K562 (cell line): ENCODE measurements around the gene SLC66A2. TPM values are rescaled to one million over a fixed set of nuclear protein-coding genes. Genes with fewer than 3 reads are reported as not detected.

Experiments used
- ATAC-seq: fragments of 200-7000 bp; cut with Tn5 transposase; 3 replicates; pipeline ENCODE4 v1.9.1; 2020; ENCODE audit warnings: moderate library complexity
- BruUV-seq: library from RNA; stranded (reverse); fragments of 400-500 nt; replicated peaks from 2 replicates; lab custom pipeline; 2021; lab: Mats Ljungman, UMichigan
- CTCF ChIA-PET: fragments of 300-600 bp; formaldehyde crosslinking; extraction: SDS; loops from one replicate; lab custom pipeline; 2021; ENCODE audit warnings: low intra/inter-chr PET ratio; lab: Yijun Ruan, JAX
- POLR2A ChIA-PET: fragments of 300-600, 350-650 bp; sonication (Branson Sonifier 250); formaldehyde crosslinking; extraction: SDS; loops from one replicate; lab custom pipeline; 2021; ENCODE audit warnings: antibody characterized with exemption, inconsistent platforms; lab: Yijun Ruan, JAX
- DNase-seq, 4 experiments: peaks; one replicate each; pipeline versions ENCODE4 v3.0.0 to v3.0.0-alpha.2; 2011 to 2018; ENCODE audit warnings: low spot score in 3 of 4, mixed read lengths in 3 of 4; ENCODE audit errors: extremely low read depth in 1 of 4
- FAIRE-seq: peaks from 2 replicates; lab custom pipeline; 2011; peaks lifted over from hg19 to GRCh38; lab: Jason Lieb, UNC
- H2AFZ ChIP-seq: 2 replicates; pipeline ENCODE4 v1.6.0; 2011; ENCODE audit warnings: low read depth, low read length, control low read depth, inconsistent platforms
- H3K27ac ChIP-seq: fragments of 200-600 bp; 3 replicates; pipeline ENCODE4 v1.8.0; 2011; ENCODE audit warnings: low read depth, mild to moderate bottlenecking, control low read depth, inconsistent platforms, low read length, moderate library complexity, mixed read lengths; ENCODE audit errors: extremely low read depth
- H3K27me3 ChIP-seq, 2 experiments: fragments of 300-600 bp in 1 of 2; 2 replicates in 1 of 2; 3 replicates in 1 of 2; pipeline versions ENCODE4 v1.6.0 to v1.8.0; 2011; ENCODE audit warnings: inconsistent platforms in 2 of 2, low read length in 2 of 2, mild to moderate bottlenecking in 1 of 2, mixed read lengths in 1 of 2, moderate library complexity in 1 of 2; ENCODE audit not compliant: control insufficient read depth in 2 of 2, insufficient read depth in 2 of 2
- H3K36me3 ChIP-seq: fragments of 300-600 bp; 3 replicates; pipeline ENCODE4 v1.8.0; 2011; ENCODE audit warnings: mild to moderate bottlenecking, low read length, inconsistent platforms; ENCODE audit not compliant: control insufficient read depth, insufficient read depth
- H3K4me1 ChIP-seq, 2 experiments: fragments of 200-600 bp in 1 of 2; replicated peaks in 1 of 2; 2 replicates in 1 of 2; 3 replicates in 1 of 2; pipeline versions ENCODE4 v1.5.1 to v1.8.0; 2011; ENCODE audit warnings: inconsistent platforms in 2 of 2, low read length in 2 of 2, mild to moderate bottlenecking in 1 of 2, mixed read lengths in 1 of 2, moderate library complexity in 1 of 2; ENCODE audit not compliant: control insufficient read depth in 2 of 2, insufficient read depth in 2 of 2
- H3K4me2 ChIP-seq: 2 replicates; pipeline ENCODE4 v1.6.1; 2011; ENCODE audit warnings: low read length, control low read depth, inconsistent platforms, mixed read lengths; ENCODE audit not compliant: insufficient read depth
- H3K4me3 ChIP-seq: fragments of 200-600 bp; sonication (generic), shearing (Covaris generic); 2 replicates; pipeline ENCODE4 v1.5.1; 2016; ENCODE audit warnings: control low read depth, inconsistent platforms
- H3K79me2 ChIP-seq: fragments of 200-600 bp; 3 replicates; pipeline ENCODE4 v1.8.0; 2011; ENCODE audit warnings: low read length, inconsistent platforms; ENCODE audit not compliant: control insufficient read depth, insufficient read depth
- H3K9ac ChIP-seq, 2 experiments: 2 replicates each; pipeline versions ENCODE4 v1.6.0 to v1.6.1; 2011; ENCODE audit warnings: low read depth in 2 of 2, low read length in 2 of 2, control low read depth in 1 of 2, inconsistent platforms in 1 of 2, mild to moderate bottlenecking in 1 of 2, mixed read lengths in 1 of 2; ENCODE audit not compliant: insufficient read depth in 1 of 2
- H3K9me1 ChIP-seq: one replicate; pipeline ENCODE4 v1.6.0; 2011; ENCODE audit warnings: inconsistent platforms, mild to moderate bottlenecking, low read length, moderate library complexity; ENCODE audit not compliant: control insufficient read depth, insufficient read depth
- H3K9me3 ChIP-seq: replicated peaks from 2 replicates; pipeline ENCODE4 v1.5.1; 2011; ENCODE audit warnings: low read depth, low read length, inconsistent platforms; ENCODE audit not compliant: control insufficient read depth, insufficient read depth
- H4K20me1 ChIP-seq: replicated peaks from 2 replicates; pipeline ENCODE4 v1.6.1; 2011; ENCODE audit warnings: low read length, inconsistent platforms, mixed read lengths; ENCODE audit not compliant: control insufficient read depth, insufficient read depth
- DMBX1 ChIP-seq: fragments of 250-450 bp; sonication (Bioruptor Pico); IDR thresholded peaks from 2 replicates; pipeline ENCODE4 v1.8.0; 2022; ENCODE audit warnings: inconsistent platforms, mild to moderate bottlenecking, moderate library complexity, borderline replicate concordance
- FOSL1 ChIP-seq: fragments of 200-800 bp; sonication (Bioruptor generic); conservative IDR thresholded peaks from 2 replicates; pipeline ENCODE4 v1.6.1; 2016; ENCODE audit warnings: missing genetic modification characterization, missing compliant biosample characterization
- GATAD2B ChIP-seq: fragments of 450-650 bp; IDR thresholded peaks from 2 replicates; pipeline ENCODE4 v1.6.1; 2017; ENCODE audit warnings: mild to moderate bottlenecking, borderline replicate concordance
- HMBOX1 ChIP-seq: sonication (generic); IDR thresholded peaks from 2 replicates; pipeline ENCODE4 v1.6.1; 2016
- NCOR1 ChIP-seq: fragments of 450-650 bp; IDR thresholded peaks from 2 replicates; pipeline ENCODE4 v1.6.1; 2016; ENCODE audit warnings: mild to moderate bottlenecking, moderate library complexity
- PKNOX1 ChIP-seq: fragments of 450-650 bp; IDR thresholded peaks from 2 replicates; pipeline ENCODE4 v1.6.1; 2016
- RBM22 ChIP-seq: fragments of 200-400 bp; formaldehyde crosslinking; IDR thresholded peaks from 2 replicates; pipeline ENCODE4 v1.6.1; 2018; ENCODE audit warnings: low read length, low read depth; ENCODE audit not compliant: poor library complexity, severe bottlenecking
- SNRNP70 ChIP-seq: fragments of 200-400 bp; formaldehyde crosslinking; optimal IDR thresholded peaks from 2 replicates; pipeline ENCODE3; 2017; ENCODE audit warnings: low read depth, low read length
- TFE3 ChIP-seq: fragments of 450-650 bp; formaldehyde crosslinking; IDR thresholded peaks from 2 replicates; pipeline ENCODE4 v1.4.0; 2020; ENCODE audit warnings: mild to moderate bottlenecking, mixed read lengths
- USF2 ChIP-seq: sonication (generic); formaldehyde crosslinking; IDR thresholded peaks from 2 replicates; pipeline ENCODE4 v1.5.0; 2020; ENCODE audit warnings: missing genetic modification reagents
- ZBTB8A ChIP-seq: fragments of 450-650 bp; IDR thresholded peaks from 2 replicates; pipeline ENCODE4 v1.6.1; 2018; ENCODE audit warnings: mild to moderate bottlenecking, moderate library complexity; ENCODE audit not compliant: partially characterized antibody
- ZNF175 ChIP-seq: fragments of 200-800 bp; sonication (Bioruptor generic); IDR thresholded peaks from 2 replicates; pipeline ENCODE4 v1.6.1; 2016; ENCODE audit warnings: low read depth, mild to moderate bottlenecking, missing genetic modification characterization, missing compliant biosample characterization
- ZNF408 ChIP-seq: fragments of 250-450 bp; sonication (Bioruptor Pico); IDR thresholded peaks from 2 replicates; pipeline ENCODE4 v1.4.0; 2020; ENCODE audit warnings: low read depth, mild to moderate bottlenecking, moderate library complexity
- ZNF695 ChIP-seq: fragments of 450-650 bp; formaldehyde crosslinking; IDR thresholded peaks from 2 replicates; pipeline ENCODE4 v1.4.0; 2020; ENCODE audit warnings: mild to moderate bottlenecking, moderate library complexity
- WGBS: fragments of 100-300 bp; shearing (Covaris generic); methylation state at CpG from one replicate; pipeline ENCODE4 v1.1.6; 2016; ENCODE audit warnings: low coverage, mixed read lengths; ENCODE audit not compliant: insufficient coverage; ENCODE audit errors: missing lambda C conversion rate; 5-methylcytosine and 5-hydroxymethylcytosine counted together
- in situ Hi-C: fragments of 300-500 bp; cut with MboI; formaldehyde crosslinking; loops from 4 replicates; pipeline ENCODE4 v1.15.0; 2018; ENCODE audit warnings: inconsistent platforms, mixed read lengths
- intact Hi-C: fragments of 100-400 bp; cut with micrococcal nuclease; formaldehyde crosslinking; loops from 2 replicates; pipeline ENCODE4 v1.14.2; 2022
- polyA plus RNA-seq, 8 experiments: library from polyadenylated mRNA; depleted of rRNA in 4 of 8; stranded (reverse) in 5 of 8; unstranded in 3 of 8; fragments of >200 nt; fragmentation: Nextera tagmentation in 2 of 8; fragmentation: Illumina TruSeq in 1 of 8; extraction: Ambion mirVana in 2 of 8; extraction: Trizol in 1 of 8; gene quantifications; 2 replicates each; pipeline versions ENCODE4 v1.2.1 to v1.2.3, GENCODE V29; 2011 to 2014; ENCODE audit warnings: inconsistent platforms in 1 of 8, missing spikeins in 1 of 8
- total RNA-seq, 7 experiments: library from RNA; depleted of rRNA in 6 of 7; stranded (reverse); fragments of >200 nt in 6 of 7; fragmentation: Illumina TruSeq in 2 of 7; extraction: Trizol in 2 of 7; gene quantifications; 2 replicates each; pipeline versions ENCODE4 v1.2.1 to v1.2.3, GENCODE V29; 2011 to 2021; ENCODE audit warnings: low replicate concordance in 1 of 7

The SLC66A2 gene
- total and polyA plus RNA-seq, 9 of the 15 experiments (the other 6 are each of a cell fraction or from before 2014, with no cell fraction given) = 0.25 to 17.5 (median 5.6) TPM

GRCh38 chr18:79941473-79942119 is 9.9 kb downstream of the SLC66A2 start (continued):
- TF ChIP-seq TFE3 (CRISPR knock-in tag) = no peak
- no peak for TF ChIP-seq HMBOX1

- H3K9me3 ChIP-seq = no peaks in the 10 kb centered on the region
- WGBS = 82% methylated on average over 11 of the region's 17 CpGs
- intact Hi-C loops (no loop called here), in situ Hi-C loops (no loop called here)
- H3K4me2 ChIP-seq = no peak overlapping the region
- TF ChIP-seq ZNF175 (CRISPR knock-in tag) (no peak), ZNF408 (CRISPR knock-in tag) (no peak), RBM22 (no peak), ZNF695 (CRISPR knock-in tag) (no peak), ZBTB8A (no peak), PKNOX1 (no peak), NCOR1 (no peak), DMBX1 (CRISPR knock-in tag) (no peak), SNRNP70 (no peak), USF2 (no peak), GATAD2B (no peak), FOSL1 (no peak)
- H2AFZ ChIP-seq = no peak overlapping the region
- no peaks in the 10 kb centered on the region for H3K9me1 ChIP-seq
- no peaks in the 10 kb centered on the region for H3K27me3 ChIP-seq
- FAIRE-seq (no peak), ATAC-seq (no peak), DNase-seq (no peak)
- POLR2A ChIA-PET = no interaction called here
- no peak overlapping the region for H3K9ac ChIP-seq
- peaks cover 4% of the 10 kb centered on the region for H3K36me3 ChIP-seq
- no peaks in the 10 kb centered on the region for H3K79me2 ChIP-seq
- no peak overlapping the region for H3K4me3 ChIP-seq
- CTCF ChIA-PET = no interaction called here
- H3K27ac ChIP-seq = no peak overlapping the region
- no TSS peak for BruUV-seq
- H3K4me1 ChIP-seq = peaks cover 6 to 37% of the 10 kb centered on the region in 2 experiments; a peak in 4 of 5 replicates
- H4K20me1 ChIP-seq = peaks cover 16% of the 10 kb centered on the region
Observed at GRCh38 chr18:79940814-79941472, 10.5 kb downstream of the SLC66A2 start.
